NT2/D1 (cell line): ENCODE measurements around the gene CNGB1.

Experiments
- SUZ12 ChIP-seq: IDR thresholded peaks from 2 replicates; pipeline ENCODE4 v1.6.1; 2011; ENCODE audit not compliant: insufficient read length, insufficient read depth; ENCODE audit errors: extremely low read depth
- YY1 ChIP-seq: IDR thresholded peaks from 2 replicates; pipeline ENCODE4 v1.6.1; 2011; ENCODE audit not compliant: insufficient read length, insufficient read depth
- ZNF274 ChIP-seq: IDR thresholded peaks from 2 replicates; pipeline ENCODE4 v1.6.1; 2011; ENCODE audit warnings: mild to moderate bottlenecking, low read depth, low read length

DNA sequence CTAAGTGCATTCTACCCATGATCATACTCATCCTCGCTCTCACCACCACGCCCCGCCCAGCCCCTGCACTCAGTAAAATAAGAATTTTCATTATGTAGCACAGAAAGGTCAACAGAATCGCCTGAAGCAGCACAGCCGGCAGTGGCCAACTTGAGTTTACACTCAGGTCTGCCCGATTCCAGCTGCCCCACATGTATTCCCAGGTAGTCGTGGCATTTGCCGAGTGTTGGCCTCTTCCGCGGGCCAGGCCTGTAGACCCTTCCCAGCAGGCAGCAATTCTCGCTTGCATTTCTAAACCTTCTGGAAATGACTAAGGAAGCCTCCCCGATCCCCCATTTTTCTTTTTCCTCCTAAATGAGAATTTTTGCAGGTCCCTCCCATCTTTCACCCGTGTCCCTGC, 609 bp downstream of the CNGB1 start:
- TF ChIP-seq ZNF274, result no peak
- TF ChIP-seq YY1, result no peak
- no peak for TF ChIP-seq SUZ12
